ENCODE results near the gene KCNK10.

Gene KCNK10

DNA sequence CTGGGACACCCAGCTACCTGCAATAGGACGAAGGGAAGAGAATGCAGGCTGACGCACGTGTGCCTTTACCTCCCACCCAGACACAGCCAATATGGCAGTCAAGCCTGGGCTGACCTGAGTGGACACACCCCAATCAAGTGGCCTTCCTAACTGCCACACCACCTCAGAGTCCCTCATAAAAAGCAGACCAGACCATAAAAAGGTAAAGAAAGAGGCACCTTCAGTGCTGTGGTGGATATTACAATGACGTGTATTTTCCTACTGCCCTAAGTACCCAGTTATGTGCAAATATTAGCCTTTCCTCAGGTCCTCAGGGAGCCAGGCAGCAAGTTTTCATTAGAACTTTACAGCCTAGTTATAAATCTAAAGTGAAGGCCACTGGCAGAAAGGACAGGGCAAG, 75.8 kb downstream of the KCNK10 start:
- no peak for DNase-seq
- 100% methylated on average over 1 of the region's 4 CpGs for WGBS (ENCODE audit: insufficient coverage)
- CTCF ChIA-PET, result no interaction called here
- Histone ChIP-seq H3K4me1 (ENCODE audit: control extremely low read depth in 1 of 4, control insufficient read depth in 4 of 4, insufficient read depth in 4 of 4, low read length in 3 of 4) (peaks cover 0 to 4% (median 1%) of the 10 kb centered on the region in 4 experiments), H3K27me3 (replicated peaks in 2 of 5; ENCODE audit: control insufficient read depth in 4 of 5, insufficient read depth in 5 of 5, low read length in 4 of 5) (peaks cover 0 to 4% (median 0%) of the 10 kb centered on the region in 5 experiments), H3K4me3 (ENCODE audit: control insufficient read depth in 1 of 7, extremely low read depth in 1 of 7, insufficient read depth in 4 of 7, low read depth in 2 of 7, low read length in 6 of 7) (no peak overlapping the region), H3K9me3 (ENCODE audit: control extremely low read depth in 1 of 5, control insufficient read depth in 4 of 5, insufficient read depth in 2 of 5, low read depth in 1 of 5, low read length in 4 of 5) (no peaks in the 10 kb centered on the region), H3K36me3 (ENCODE audit: control insufficient read depth in 4 of 4, insufficient read depth in 4 of 4, low read length in 3 of 4) (no peaks in the 10 kb centered on the region), H3K27ac (ENCODE audit: insufficient read depth in 1 of 2, low read depth in 1 of 2, low read length in 2 of 2, poor library complexity in 1 of 2, severe bottlenecking in 2 of 2) (no peak overlapping the region)
- POLR2A ChIA-PET, result no interaction called here

DNA sequence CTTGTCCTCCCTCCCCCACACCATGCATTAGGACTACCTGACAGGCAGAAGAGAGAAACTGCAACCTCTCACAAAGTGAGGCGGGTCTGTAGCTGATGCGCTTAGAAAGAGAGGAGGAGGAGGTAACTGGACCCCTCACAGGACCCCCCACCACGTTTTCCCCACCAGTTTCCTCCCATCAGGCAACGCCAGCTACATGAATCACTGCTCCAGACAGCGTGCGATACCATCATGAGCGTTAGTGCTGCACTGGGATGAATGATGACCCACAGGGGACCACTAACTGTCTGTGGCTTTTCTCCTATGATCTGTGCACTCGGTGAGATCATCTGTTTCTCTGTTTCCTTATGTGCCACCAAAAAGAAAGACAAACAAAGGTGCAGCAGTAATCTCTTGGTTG, 77.7 kb downstream of the KCNK10 start:
- DNase-seq, result peak in 1 of 3 donors; percentile 14
- peaks cover 0 to 4% (median 0%) of the 10 kb centered on the region in 5 experiments for H3K27me3 ChIP-seq (replicated peaks in 2 of 5; ENCODE audit: control insufficient read depth in 4 of 5, insufficient read depth in 5 of 5, low read length in 4 of 5)
- no peaks in the 10 kb centered on the region for H3K9me3 ChIP-seq (ENCODE audit: control extremely low read depth in 1 of 5, control insufficient read depth in 4 of 5, insufficient read depth in 2 of 5, low read depth in 1 of 5, low read length in 4 of 5)
- ChIA-PET POLR2A (no interaction called here), CTCF (interaction anchor here (0.6 to 2.5 kb wide), 3 partner anchors 11 to 73 kb away, joined by 3 to 6 read pairs (median 4); no protein-coding TSS in a partner anchor)
- 66% methylated on average over 5 of the region's 8 CpGs for WGBS (ENCODE audit: insufficient coverage)
- H3K4me3 ChIP-seq (ENCODE audit: control insufficient read depth in 1 of 7, extremely low read depth in 1 of 7, insufficient read depth in 4 of 7, low read depth in 2 of 7, low read length in 6 of 7), result no peak overlapping the region
- no peaks in the 10 kb centered on the region for H3K36me3 ChIP-seq (ENCODE audit: control insufficient read depth in 4 of 4, insufficient read depth in 4 of 4, low read length in 3 of 4)
- no peak overlapping the region for H3K27ac ChIP-seq (ENCODE audit: insufficient read depth in 1 of 2, low read depth in 1 of 2, low read length in 2 of 2, poor library complexity in 1 of 2, severe bottlenecking in 2 of 2)
- peaks cover 0 to 4% (median 1%) of the 10 kb centered on the region in 4 experiments for H3K4me1 ChIP-seq (ENCODE audit: control extremely low read depth in 1 of 4, control insufficient read depth in 4 of 4, insufficient read depth in 4 of 4, low read length in 3 of 4)

DNA sequence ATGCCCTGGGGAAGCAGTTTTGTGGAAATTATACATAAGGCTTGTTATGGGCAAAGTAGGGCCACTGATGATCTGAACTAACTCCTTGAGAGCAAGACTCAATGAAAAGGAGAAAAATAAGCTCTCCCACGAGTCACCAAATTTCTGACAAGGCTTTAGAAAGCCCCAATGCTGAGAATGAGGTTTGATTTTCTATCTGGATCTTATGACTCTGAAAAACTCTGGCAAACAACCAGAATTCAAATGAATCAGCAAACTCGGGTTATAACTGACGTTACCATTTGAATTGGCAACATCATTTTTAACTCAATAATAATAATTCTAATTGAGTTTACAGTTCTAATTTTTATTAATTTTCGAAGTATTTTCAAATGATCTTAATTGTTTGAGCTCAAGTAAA, 79.1 kb downstream of the KCNK10 start:
- WGBS (ENCODE audit: insufficient coverage), result 13% methylated on average over 1 of the region's 4 CpGs
- CTCF ChIA-PET, result interaction anchor here (2.5 kb wide), 1 partner anchor 11 kb away, joined by 6 read pairs; no protein-coding TSS in a partner anchor
- peaks cover 0 to 4% (median 0%) of the 10 kb centered on the region in 5 experiments for H3K27me3 ChIP-seq (replicated peaks in 2 of 5; ENCODE audit: control insufficient read depth in 4 of 5, insufficient read depth in 5 of 5, low read length in 4 of 5)

DNA sequence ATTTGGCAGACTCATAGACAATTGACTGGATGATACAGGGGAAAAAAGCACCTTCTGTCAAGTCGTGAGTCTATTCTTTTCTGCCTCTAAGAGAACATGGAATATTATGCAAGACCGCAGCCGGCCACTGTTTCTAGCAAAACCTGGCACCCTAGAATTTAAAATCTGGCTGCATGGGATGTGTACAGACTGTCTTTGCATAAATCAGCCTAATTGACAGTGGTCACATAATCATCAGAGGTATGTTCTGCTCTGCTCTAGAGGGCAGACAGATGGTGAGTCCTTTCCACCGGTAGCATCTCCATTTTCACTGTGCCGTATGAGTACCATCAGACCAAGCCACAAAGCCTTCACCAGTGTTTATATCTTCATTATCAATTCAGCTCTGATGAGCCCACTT, 80.6 kb downstream of the KCNK10 start:
- H3K36me3 ChIP-seq (ENCODE audit: control insufficient read depth in 4 of 4, insufficient read depth in 4 of 4, low read length in 3 of 4), result no peaks in the 10 kb centered on the region
- ChIA-PET POLR2A (no interaction called here), CTCF (interaction anchor here (1.4 kb wide), 1 partner anchor 10 kb away, joined by 5 read pairs; no protein-coding TSS in a partner anchor)
- H3K27me3 ChIP-seq (replicated peaks in 2 of 5; ENCODE audit: control insufficient read depth in 4 of 5, insufficient read depth in 5 of 5, low read length in 4 of 5), result peaks cover 0 to 4% (median 0%) of the 10 kb centered on the region in 5 experiments
- H3K4me1 ChIP-seq (ENCODE audit: control extremely low read depth in 1 of 4, control insufficient read depth in 4 of 4, insufficient read depth in 4 of 4, low read length in 3 of 4), result no peaks in the 10 kb centered on the region
- 100% methylated on average over 5 of the region's 5 CpGs for WGBS (ENCODE audit: insufficient coverage)
- no peak overlapping the region for H3K4me3 ChIP-seq (ENCODE audit: control insufficient read depth in 1 of 7, extremely low read depth in 1 of 7, insufficient read depth in 4 of 7, low read depth in 2 of 7, low read length in 6 of 7)
- H3K27ac ChIP-seq (ENCODE audit: insufficient read depth in 1 of 2, low read depth in 1 of 2, low read length in 2 of 2, poor library complexity in 1 of 2, severe bottlenecking in 2 of 2), result no peak overlapping the region
- H3K9me3 ChIP-seq (ENCODE audit: control extremely low read depth in 1 of 5, control insufficient read depth in 4 of 5, insufficient read depth in 2 of 5, low read depth in 1 of 5, low read length in 4 of 5), result no peaks in the 10 kb centered on the region
- DNase-seq, result no peak

More for the DNA sequence above, 79.1 kb downstream of the KCNK10 start:
- Histone ChIP-seq H3K27ac (ENCODE audit: insufficient read depth in 1 of 2, low read depth in 1 of 2, low read length in 2 of 2, poor library complexity in 1 of 2, severe bottlenecking in 2 of 2) (no peak overlapping the region), H3K9me3 (ENCODE audit: control extremely low read depth in 1 of 5, control insufficient read depth in 4 of 5, insufficient read depth in 2 of 5, low read depth in 1 of 5, low read length in 4 of 5) (no peaks in the 10 kb centered on the region), H3K4me3 (ENCODE audit: control insufficient read depth in 1 of 7, extremely low read depth in 1 of 7, insufficient read depth in 4 of 7, low read depth in 2 of 7, low read length in 6 of 7) (no peak overlapping the region), H3K36me3 (ENCODE audit: control insufficient read depth in 4 of 4, insufficient read depth in 4 of 4, low read length in 3 of 4) (no peaks in the 10 kb centered on the region), H3K4me1 (ENCODE audit: control extremely low read depth in 1 of 4, control insufficient read depth in 4 of 4, insufficient read depth in 4 of 4, low read length in 3 of 4) (peaks cover 0 to 4% (median 1%) of the 10 kb centered on the region in 4 experiments)
- POLR2A ChIA-PET, result no interaction called here
- DNase-seq, result peak; percentile 12 to 64 (median 63)

DNA sequence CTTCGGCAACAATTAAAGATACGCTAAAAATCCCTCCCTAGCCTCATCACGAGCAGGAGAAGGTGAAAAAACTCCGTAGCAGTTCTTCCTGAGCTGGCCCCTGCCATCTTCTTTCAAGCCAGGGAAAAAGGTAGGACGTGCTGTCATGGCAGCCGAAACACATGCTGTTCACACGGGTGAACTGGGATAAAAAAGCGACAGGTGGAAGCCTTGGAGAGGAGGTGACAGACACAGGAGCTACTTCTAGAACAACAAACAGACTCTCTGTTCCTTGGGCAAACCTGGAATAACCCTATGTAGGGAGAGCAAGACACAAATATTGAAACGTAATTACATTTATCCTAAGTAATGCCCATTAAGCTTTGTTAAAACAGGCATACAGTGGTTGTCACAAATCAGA, 81.3 kb downstream of the KCNK10 start:
- H3K9me3 ChIP-seq (ENCODE audit: control extremely low read depth in 1 of 5, control insufficient read depth in 4 of 5, insufficient read depth in 2 of 5, low read depth in 1 of 5, low read length in 4 of 5), result no peaks in the 10 kb centered on the region
- no peak overlapping the region for H3K27ac ChIP-seq (ENCODE audit: insufficient read depth in 1 of 2, low read depth in 1 of 2, low read length in 2 of 2, poor library complexity in 1 of 2, severe bottlenecking in 2 of 2)
- no peak overlapping the region for H3K4me3 ChIP-seq (ENCODE audit: control insufficient read depth in 1 of 7, extremely low read depth in 1 of 7, insufficient read depth in 4 of 7, low read depth in 2 of 7, low read length in 6 of 7)
- H3K27me3 ChIP-seq (replicated peaks in 2 of 5; ENCODE audit: control insufficient read depth in 4 of 5, insufficient read depth in 5 of 5, low read length in 4 of 5), result peaks cover 0 to 4% (median 0%) of the 10 kb centered on the region in 5 experiments
- 97% methylated on average over 6 of the region's 9 CpGs for WGBS (ENCODE audit: insufficient coverage)
- no peak for DNase-seq
- no peaks in the 10 kb centered on the region for H3K36me3 ChIP-seq (ENCODE audit: control insufficient read depth in 4 of 4, insufficient read depth in 4 of 4, low read length in 3 of 4)
- ChIA-PET POLR2A (no interaction called here), CTCF (interaction anchor here (1.4 kb wide), 1 partner anchor 10 kb away, joined by 5 read pairs; no protein-coding TSS in a partner anchor)
- no peaks in the 10 kb centered on the region for H3K4me1 ChIP-seq (ENCODE audit: control extremely low read depth in 1 of 4, control insufficient read depth in 4 of 4, insufficient read depth in 4 of 4, low read length in 3 of 4)

DNA sequence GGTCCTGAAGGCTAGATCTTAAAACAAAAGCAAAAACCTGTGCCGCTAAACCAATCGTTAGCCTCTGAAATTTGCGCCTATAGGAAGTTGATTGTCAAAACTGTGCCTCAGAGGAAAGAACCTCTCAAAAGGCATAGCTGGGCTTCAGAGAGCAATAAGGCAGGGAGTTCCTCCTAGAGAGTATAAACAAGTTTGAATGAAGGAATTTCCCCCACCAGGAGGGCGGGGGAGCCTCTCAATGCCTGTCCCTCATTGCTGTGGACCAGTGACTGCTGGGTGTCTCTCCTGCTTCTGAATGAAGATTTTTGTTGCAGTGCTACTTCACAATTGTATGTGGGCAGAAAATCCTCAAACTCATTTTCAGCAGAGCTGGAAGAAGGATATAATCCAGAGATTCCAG, 88.6 kb downstream of the KCNK10 start:
- CTCF ChIA-PET, result interaction anchor here (0.7 to 1.3 kb wide), 3 partner anchors 13 to 149 kb away, joined by 3 read pairs; no protein-coding TSS in a partner anchor
- Histone ChIP-seq H3K36me3 (ENCODE audit: control insufficient read depth in 4 of 4, insufficient read depth in 4 of 4, low read length in 3 of 4) (no peaks in the 10 kb centered on the region), H3K27ac (ENCODE audit: insufficient read depth in 1 of 2, low read depth in 1 of 2, low read length in 2 of 2, poor library complexity in 1 of 2, severe bottlenecking in 2 of 2) (peak overlapping the region in 1 of 2 experiments; percentile 3), H3K27me3 (replicated peaks in 2 of 5; ENCODE audit: control insufficient read depth in 4 of 5, insufficient read depth in 5 of 5, low read length in 4 of 5) (no peaks in the 10 kb centered on the region), H3K4me3 (ENCODE audit: control insufficient read depth in 1 of 7, extremely low read depth in 1 of 7, insufficient read depth in 4 of 7, low read depth in 2 of 7, low read length in 6 of 7) (peak overlapping the region in 1 of 7 experiments; percentile 11), H3K9me3 (ENCODE audit: control extremely low read depth in 1 of 5, control insufficient read depth in 4 of 5, insufficient read depth in 2 of 5, low read depth in 1 of 5, low read length in 4 of 5) (peaks cover 0 to 8% (median 0%) of the 10 kb centered on the region in 5 experiments), H3K4me1 (ENCODE audit: control extremely low read depth in 1 of 4, control insufficient read depth in 4 of 4, insufficient read depth in 4 of 4, low read length in 3 of 4) (peaks cover 3 to 42% (median 16%) of the 10 kb centered on the region in 4 experiments)
- 12% methylated on average over 4 of the region's 4 CpGs for WGBS (ENCODE audit: insufficient coverage)
- DNase-seq, result peak in 1 of 3 donors; percentile 15
- POLR2A ChIA-PET, result no interaction called here

DNA sequence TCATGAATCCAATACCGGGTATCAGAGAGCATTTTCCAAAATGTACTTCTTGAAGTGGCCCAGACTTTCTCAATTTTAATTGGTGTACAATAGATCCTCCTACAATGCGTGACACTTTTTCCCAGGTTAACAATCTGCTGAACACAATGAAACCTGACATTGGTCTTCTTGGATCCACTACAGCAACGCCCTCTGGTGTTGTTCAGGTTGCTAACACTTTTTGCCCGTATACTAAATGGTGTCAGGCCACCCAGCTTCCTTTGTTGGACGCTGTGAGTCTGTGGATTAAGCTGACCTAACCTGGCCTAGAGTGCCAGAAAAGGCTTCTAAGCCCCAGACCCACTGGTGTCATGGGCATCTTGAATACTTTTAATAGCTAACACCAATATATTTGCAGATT, 89.2 kb downstream of the KCNK10 start:
- peak in 2 of 3 donors; percentile 8 to 24 for DNase-seq
- WGBS (ENCODE audit: insufficient coverage), result 86% methylated on average over 5 of the region's 5 CpGs

More for the DNA sequence above, 89.2 kb downstream of the KCNK10 start:
- H3K27me3 ChIP-seq (replicated peaks in 2 of 5; ENCODE audit: control insufficient read depth in 4 of 5, insufficient read depth in 5 of 5, low read length in 4 of 5), result no peaks in the 10 kb centered on the region
- peaks cover 0 to 8% (median 0%) of the 10 kb centered on the region in 5 experiments for H3K9me3 ChIP-seq (ENCODE audit: control extremely low read depth in 1 of 5, control insufficient read depth in 4 of 5, insufficient read depth in 2 of 5, low read depth in 1 of 5, low read length in 4 of 5)
- no peaks in the 10 kb centered on the region for H3K36me3 ChIP-seq (ENCODE audit: control insufficient read depth in 4 of 4, insufficient read depth in 4 of 4, low read length in 3 of 4)
- CTCF ChIA-PET, result interaction anchor here (0.7 to 2.3 kb wide), 3 partner anchors 10 to 150 kb away, joined by 3 to 6 read pairs (median 3); no protein-coding TSS in a partner anchor
- peak overlapping the region in 1 of 2 experiments; percentile 3 for H3K27ac ChIP-seq (ENCODE audit: insufficient read depth in 1 of 2, low read depth in 1 of 2, low read length in 2 of 2, poor library complexity in 1 of 2, severe bottlenecking in 2 of 2)
- peaks cover 3 to 42% (median 16%) of the 10 kb centered on the region in 4 experiments for H3K4me1 ChIP-seq (ENCODE audit: control extremely low read depth in 1 of 4, control insufficient read depth in 4 of 4, insufficient read depth in 4 of 4, low read length in 3 of 4)
- POLR2A ChIA-PET, result no interaction called here
- H3K4me3 ChIP-seq (ENCODE audit: control insufficient read depth in 1 of 7, extremely low read depth in 1 of 7, insufficient read depth in 4 of 7, low read depth in 2 of 7, low read length in 6 of 7), result peak overlapping the region in 1 of 7 experiments; percentile 11

All from common myeloid progenitor, CD34-positive (primary cell).